HepG2 (cell line): ENCODE data around the gene E2F8. TPM values are rescaled to one million over a fixed set of nuclear protein-coding genes. Genes with fewer than 3 reads are reported as not detected.

Source experiments
- ATAC-seq: fragments of 200-7000 bp; cut with Tn5 transposase; 3 replicates; pipeline ENCODE4 v1.9.1; 2020; ENCODE audit warnings: mild to moderate bottlenecking, moderate library complexity
- BruUV-seq: library from RNA; stranded (reverse); fragments of 400-500 nt; replicated peaks from 2 replicates; lab custom pipeline; 2021; lab: Mats Ljungman, UMichigan
- CTCF ChIA-PET: fragments of 300-600 bp; formaldehyde crosslinking; extraction: SDS; loops from one replicate; lab custom pipeline; 2021; ENCODE audit warnings: low total read pairs, inconsistent platforms, low intra/inter-chr PET ratio; lab: Yijun Ruan, JAX
- POLR2A ChIA-PET: fragments of 350-600 bp; sonication (Branson Sonifier 250); formaldehyde crosslinking; loops from one replicate; lab custom pipeline; 2020; ENCODE audit warnings: antibody characterized with exemption, inconsistent platforms; lab: Yijun Ruan, JAX
- DNase-seq: peaks from one replicate; pipeline ENCODE4 v3.0.0-alpha.2; 2015; ENCODE audit warnings: low spot score
- FAIRE-seq: peaks from 3 replicates; lab custom pipeline; 2011; peaks lifted over from hg19 to GRCh38; lab: Jason Lieb, UNC
- H2AFZ ChIP-seq: one replicate; pipeline ENCODE4 v1.6.1; 2011; ENCODE audit warnings: low read length, inconsistent platforms
- H3K27ac ChIP-seq: fragments of 300-600 bp; 3 replicates; pipeline ENCODE4 v1.8.0; 2011; ENCODE audit warnings: mixed run types, mild to moderate bottlenecking, mixed read lengths, low read length, inconsistent platforms; ENCODE audit not compliant: insufficient read depth; ENCODE audit errors: extremely low read length
- H3K27me3 ChIP-seq, 2 experiments: fragments of 200-600 bp in 1 of 2; 2 replicates in 1 of 2; 3 replicates in 1 of 2; pipeline versions ENCODE4 v1.6.0 to v1.8.0; 2011; ENCODE audit warnings: low read length in 2 of 2, mild to moderate bottlenecking in 2 of 2, moderate library complexity in 2 of 2, inconsistent platforms in 1 of 2; ENCODE audit not compliant: insufficient read depth in 2 of 2, control insufficient read depth in 1 of 2
- H3K36me3 ChIP-seq, 2 experiments: fragments of 200-600 bp in 1 of 2; replicated peaks in 1 of 2; 2 replicates in 1 of 2; 3 replicates in 1 of 2; pipeline versions ENCODE4 v1.5.1 to v1.8.0; 2011; ENCODE audit warnings: low read length in 2 of 2, inconsistent platforms in 1 of 2; ENCODE audit not compliant: insufficient read depth in 2 of 2, control insufficient read depth in 1 of 2
- H3K4me1 ChIP-seq: 2 replicates; pipeline ENCODE4 v1.5.1; 2012; ENCODE audit warnings: low read length, inconsistent platforms; ENCODE audit not compliant: insufficient read depth
- H3K4me2 ChIP-seq: 2 replicates; pipeline ENCODE4 v1.6.0; 2011; ENCODE audit warnings: low read depth, low read length, inconsistent platforms
- H3K4me3 ChIP-seq, 3 experiments: fragments of 200-600 bp in 1 of 3; sonication (generic), shearing (Covaris generic) in 1 of 3; replicated peaks in 1 of 3; 2 replicates each; pipeline ENCODE4 v1.5.1; 2011 to 2016; ENCODE audit warnings: low read length in 3 of 3, inconsistent platforms in 2 of 3, low read depth in 2 of 3, mild to moderate bottlenecking in 2 of 3, control low read depth in 1 of 3, mixed read lengths in 1 of 3; ENCODE audit not compliant: insufficient read depth in 1 of 3
- H3K79me2 ChIP-seq: one replicate; pipeline ENCODE4 v1.6.1; 2011; ENCODE audit warnings: low read length, inconsistent platforms; ENCODE audit not compliant: insufficient read depth
- H3K9ac ChIP-seq: 2 replicates; pipeline ENCODE4 v1.6.0; 2011; ENCODE audit warnings: mild to moderate bottlenecking, low read depth, low read length, inconsistent platforms; ENCODE audit not compliant: insufficient read depth
- H3K9me3 ChIP-seq: 2 replicates; pipeline ENCODE4 v1.5.1; 2012; ENCODE audit warnings: mild to moderate bottlenecking, low read length
- H4K20me1 ChIP-seq: 2 replicates; pipeline ENCODE4 v1.6.0; 2011; ENCODE audit warnings: inconsistent platforms, mild to moderate bottlenecking, low read length, moderate library complexity; ENCODE audit not compliant: insufficient read depth
- CCAR2 ChIP-seq: fragments of 200-400 bp; formaldehyde crosslinking; optimal IDR thresholded peaks from 2 replicates; pipeline ENCODE3; 2018; ENCODE audit warnings: low read depth, mild to moderate bottlenecking, low read length, moderate library complexity
- CREB1 ChIP-seq, 2 experiments: fragments of 450-650 bp in 1 of 2; IDR thresholded peaks; 2 replicates each; pipeline ENCODE4 v1.6.1; 2016 to 2017; ENCODE audit warnings: control low read depth in 1 of 2, mild to moderate bottlenecking in 1 of 2, missing compliant biosample characterization in 1 of 2, missing genetic modification characterization in 1 of 2
- HMGA1 ChIP-seq: sonication (generic); formaldehyde crosslinking; conservative IDR thresholded peaks from 2 replicates; pipeline ENCODE4 v1.4.0; 2020; ENCODE audit warnings: missing genetic modification reagents
- IRF9 ChIP-seq: sonication (generic); formaldehyde crosslinking; IDR thresholded peaks from 2 replicates; pipeline ENCODE4 v1.8.0; 2022; ENCODE audit warnings: missing genetic modification reagents, mild to moderate bottlenecking, borderline replicate concordance
- NFATC3 ChIP-seq: sonication (generic); formaldehyde crosslinking; IDR thresholded peaks from 2 replicates; pipeline ENCODE4 v1.5.1; 2020; ENCODE audit warnings: mild to moderate bottlenecking, missing genetic modification reagents
- PAWR ChIP-seq: sonication (generic); formaldehyde crosslinking; IDR thresholded peaks from 2 replicates; pipeline ENCODE4 v1.4.0; 2020; ENCODE audit warnings: missing genetic modification reagents, mild to moderate bottlenecking, borderline replicate concordance
- RFX1 ChIP-seq: fragments of 450-650 bp; IDR thresholded peaks from 2 replicates; pipeline ENCODE4 v1.6.1; 2017
- SP140L ChIP-seq: sonication (generic); formaldehyde crosslinking; IDR thresholded peaks from 2 replicates; pipeline ENCODE4 v1.4.0; 2020; ENCODE audit warnings: missing genetic modification reagents, borderline replicate concordance
- ZNF329 ChIP-seq: sonication (generic); formaldehyde crosslinking; IDR thresholded peaks from 2 replicates; pipeline ENCODE4 v1.9.0; 2021; ENCODE audit warnings: low read depth, mild to moderate bottlenecking, missing genetic modification reagents
- ZNF563 ChIP-seq: sonication (generic); formaldehyde crosslinking; IDR thresholded peaks from 2 replicates; pipeline ENCODE4 v1.8.0; 2022; ENCODE audit warnings: mild to moderate bottlenecking, moderate library complexity, missing genetic modification reagents
- ZNF569 ChIP-seq: sonication (generic); formaldehyde crosslinking; IDR thresholded peaks from 2 replicates; pipeline ENCODE4 v1.5.0; 2020; ENCODE audit warnings: mild to moderate bottlenecking, missing genetic modification reagents, moderate library complexity, borderline replicate concordance
- ZNF713 ChIP-seq: sonication (generic); formaldehyde crosslinking; IDR thresholded peaks from 2 replicates; pipeline ENCODE4 v1.4.0; 2020; ENCODE audit warnings: mild to moderate bottlenecking, missing genetic modification reagents
- ZNF749 ChIP-seq: sonication (generic); formaldehyde crosslinking; IDR thresholded peaks from 2 replicates; pipeline ENCODE4 v1.8.0; 2022; ENCODE audit warnings: mild to moderate bottlenecking, missing genetic modification reagents, moderate library complexity, borderline replicate concordance
- ZNF770 ChIP-seq: sonication (generic); formaldehyde crosslinking; IDR thresholded peaks from 2 replicates; pipeline ENCODE4 v1.5.0; 2020; ENCODE audit warnings: mild to moderate bottlenecking, missing genetic modification reagents
- ZSCAN20 ChIP-seq: sonication (generic); formaldehyde crosslinking; IDR thresholded peaks from 2 replicates; pipeline ENCODE4 v1.4.0; 2020; ENCODE audit warnings: missing genetic modification reagents, mild to moderate bottlenecking, borderline replicate concordance
- ZSCAN31 ChIP-seq: sonication (generic); formaldehyde crosslinking; IDR thresholded peaks from 2 replicates; pipeline ENCODE4 v1.5.0; 2020; ENCODE audit warnings: low read depth, mild to moderate bottlenecking, missing genetic modification reagents
- WGBS: methylation state at CpG from one replicate; pipeline ENCODE4 v1.1.6; 2017; ENCODE audit warnings: low lambda C conversion rate; 5-methylcytosine and 5-hydroxymethylcytosine counted together
- in situ Hi-C: cut with HindIII; loops from 2 replicates; pipeline ENCODE4 v1.10.0; 2017; ENCODE audit warnings: low pct_unique_long_range_greater_than_20kb; ENCODE audit not compliant: extremely low pct_ligation_motif_present
- intact Hi-C: fragments of 100-400 bp; cut with micrococcal nuclease; formaldehyde crosslinking; loops from one replicate; pipeline ENCODE4 v1.10.0; 2022; ENCODE audit not compliant: unreplicated experiment
- polyA plus RNA-seq, 8 experiments: library from polyadenylated mRNA; depleted of rRNA in 3 of 8; stranded (reverse) in 7 of 8; unstranded in 1 of 8; fragments of >200 nt; fragmentation: Illumina TruSeq in 4 of 8; extraction: Trizol in 4 of 8; gene quantifications; 2 replicates each; pipeline versions ENCODE4 v1.2.1 to v1.2.3, GENCODE V29; 2011 to 2016; ENCODE audit warnings: low read depth in 4 of 8, missing spikeins in 1 of 8, mixed read lengths in 1 of 8; ENCODE audit not compliant: insufficient read depth in 1 of 8
- total RNA-seq, 5 experiments: library from RNA; depleted of rRNA; stranded (reverse); fragments of >200 nt; fragmentation: Illumina TruSeq; extraction: Trizol; gene quantifications; 2 replicates each; pipeline ENCODE4 v1.2.3, GENCODE V29; 2016; ENCODE audit warnings: low read depth in 1 of 5

Gene E2F8
- total and polyA plus RNA-seq, 2 of the 13 experiments (the other 11 are each of a cell fraction or from before 2014, with no cell fraction given): 3.3 to 8.9 TPM

GRCh38 chr11:19268909-19269308 lies 28.2 kb upstream of the E2F8 start:
- Histone ChIP-seq H3K4me2 (no peak overlapping the region), H3K4me3 (no peak overlapping the region)
- intact Hi-C loops: no loop called here

More at GRCh38 chr11:19268909-19269308, 28.2 kb upstream of the E2F8 start:
- BruUV-seq: no TSS peak
- TF ChIP-seq PAWR (CRISPR knock-in tag): no peak
- no peak for TF ChIP-seq ZNF563 (CRISPR knock-in tag)
- TF ChIP-seq CCAR2: no peak
- TF ChIP-seq CREB1 (IDR thresholded peaks at IDR 0.05): no peak
- TF ChIP-seq CREB1 (CRISPR knock-in tag; IDR thresholded peaks at IDR 0.05): no peak
- TF ChIP-seq RFX1: no peak
- TF ChIP-seq SP140L (CRISPR knock-in tag): no peak
- no peak for TF ChIP-seq IRF9 (CRISPR knock-in tag)
- TF ChIP-seq ZSCAN20 (CRISPR knock-in tag): no peak
- no peak for TF ChIP-seq ZNF569 (CRISPR knock-in tag)
- no peak for TF ChIP-seq HMGA1 (CRISPR knock-in tag)
- TF ChIP-seq ZSCAN31: no peak
- TF ChIP-seq ZNF770 (CRISPR knock-in tag): no peak
- TF ChIP-seq ZNF329 (CRISPR knock-in tag): no peak
- no peak for TF ChIP-seq ZNF713 (CRISPR knock-in tag)
- no peak for TF ChIP-seq NFATC3 (CRISPR knock-in tag)
- TF ChIP-seq ZNF749 (CRISPR knock-in tag): no peak
- Histone ChIP-seq H3K27me3 (peaks cover 0 to 11% of the 10 kb centered on the region in 2 experiments; a peak in 2 of 5 replicates), H3K36me3 (no peaks in the 10 kb centered on the region), H3K27ac (no peak overlapping the region), H3K9ac (no peak overlapping the region), H3K9me3 (no peaks in the 10 kb centered on the region), H4K20me1 (no peaks in the 10 kb centered on the region), H3K4me1 (no peaks in the 10 kb centered on the region), H2AFZ (no peak overlapping the region), H3K79me2 (no peaks in the 10 kb centered on the region)
- POLR2A ChIA-PET: no interaction called here
- in situ Hi-C loops: no loop called here
- DNase-seq (no peak), FAIRE-seq (no peak), ATAC-seq (no peak)
- CTCF ChIA-PET: no interaction called here
- WGBS: 31% methylated on average over 1 of the region's 1 CpG
